Amygdala (tissue), 56 donors: ENCODE results near the gene FAM168A.

Source experiments
- DNase-seq, 56 donors: peaks; one replicate each; lab custom pipeline; 2025; lab: John Stamatoyannopoulos, UW

Gene FAM168A

DNA sequence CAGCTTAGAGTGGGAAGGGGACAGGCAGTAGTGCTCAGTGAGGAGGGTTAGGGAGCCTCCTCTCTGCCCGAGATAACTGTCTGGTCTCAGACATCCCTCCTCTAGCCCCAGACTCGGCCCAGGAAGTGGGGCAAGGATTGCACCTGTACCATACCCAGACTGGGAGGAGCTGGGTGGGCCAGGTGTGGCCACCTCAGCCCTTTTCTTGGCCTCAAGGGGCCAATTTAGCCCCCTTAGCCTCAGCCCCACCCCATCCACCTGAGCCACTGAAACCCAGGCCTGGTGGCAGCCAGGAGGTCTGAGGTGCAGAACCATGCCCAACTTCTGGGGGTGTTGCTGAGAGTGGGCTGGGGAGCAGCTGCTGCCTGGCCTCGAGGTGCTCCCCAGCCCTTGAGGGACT, 215.2 kb downstream of the FAM168A start:
- DNase-seq = no peak

DNA sequence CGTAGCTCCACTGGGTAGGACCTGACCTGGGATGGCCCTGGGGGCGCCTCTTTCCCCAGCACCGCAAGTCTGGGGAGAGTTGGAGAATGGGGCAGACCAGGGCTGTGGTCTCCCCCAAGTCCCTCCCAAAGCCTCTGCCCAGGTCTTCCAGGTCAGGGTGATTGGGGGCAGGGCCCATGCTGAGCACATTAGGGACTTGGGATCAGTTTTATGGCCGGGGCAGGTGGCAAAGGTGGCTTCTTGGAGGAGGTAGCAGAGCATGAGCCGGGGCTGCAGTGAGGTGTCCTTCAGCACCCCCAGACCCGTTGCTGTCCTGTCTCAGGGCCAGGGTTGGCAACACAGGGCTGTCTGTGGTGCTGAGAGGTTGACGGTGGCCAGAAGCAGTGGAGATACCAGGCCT, 215.7 kb downstream of the FAM168A start:
- DNase-seq = no peak

DNA sequence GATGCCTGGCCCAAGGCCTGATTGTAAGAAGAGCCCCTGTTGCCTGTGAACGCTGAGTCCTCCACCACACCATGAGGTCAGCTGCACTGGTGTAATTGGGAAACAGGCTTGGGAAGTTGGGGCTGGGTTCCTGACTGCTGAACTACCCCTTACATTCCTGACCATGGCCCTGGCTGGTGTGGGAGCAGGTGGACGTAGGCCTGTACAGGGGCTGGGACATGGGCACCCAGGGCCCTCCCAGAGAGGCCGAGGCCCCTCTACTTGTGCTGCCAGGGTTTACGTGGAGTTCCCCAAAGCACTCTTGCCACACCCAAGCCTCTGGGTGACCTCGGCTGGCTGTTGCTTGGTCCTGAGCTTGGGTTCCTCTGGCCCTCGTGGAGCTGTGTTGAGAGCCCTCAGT, 216.3 kb downstream of the FAM168A start:
- DNase-seq = no peak

DNA sequence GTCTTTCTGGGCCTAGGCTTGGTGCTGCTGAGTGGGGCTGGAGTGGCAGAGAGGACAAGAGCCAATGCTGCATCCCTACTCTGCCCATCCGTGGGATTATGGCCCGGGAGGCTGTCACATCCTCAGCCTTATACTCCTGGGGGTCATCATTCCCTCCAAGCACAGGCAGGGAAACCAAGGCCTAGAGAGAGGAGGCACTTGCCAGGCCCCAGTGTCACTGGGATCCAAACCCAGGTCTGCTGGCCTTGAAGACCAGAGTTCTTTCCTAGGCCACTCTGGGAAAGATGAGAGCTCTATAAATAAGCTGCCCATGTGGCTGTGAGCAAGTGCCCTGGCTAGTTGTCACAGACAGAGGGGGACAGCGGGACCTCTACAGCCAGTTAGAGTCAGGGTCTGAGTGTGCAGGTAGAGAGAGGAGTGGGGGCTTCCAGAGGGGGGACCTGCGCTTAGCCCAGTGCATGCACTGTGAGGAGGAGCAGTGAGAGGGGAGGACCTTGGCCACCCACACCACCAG, 217.0 kb downstream of the FAM168A start:
- no peak for DNase-seq

DNA sequence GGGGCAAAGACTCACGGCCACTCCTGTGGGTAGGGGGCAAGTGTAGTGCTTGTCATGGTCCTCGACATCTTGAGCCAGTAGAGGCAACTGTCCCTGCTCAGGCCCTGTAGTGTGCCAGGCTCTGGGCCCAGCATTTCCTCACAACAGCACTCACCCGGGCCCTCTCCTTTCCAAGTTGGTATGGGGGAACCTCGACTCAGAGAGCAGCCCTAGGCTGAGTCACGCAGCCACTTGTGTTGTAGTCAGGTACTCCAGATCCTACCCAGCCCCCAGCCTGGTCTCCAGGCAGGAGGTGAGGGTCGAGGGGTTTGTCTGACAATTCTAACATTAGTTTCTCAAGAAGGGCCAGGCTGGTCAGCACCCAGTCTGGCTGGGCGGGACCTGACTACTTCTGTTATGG, 217.6 kb downstream of the FAM168A start:
- no peak for DNase-seq

DNA sequence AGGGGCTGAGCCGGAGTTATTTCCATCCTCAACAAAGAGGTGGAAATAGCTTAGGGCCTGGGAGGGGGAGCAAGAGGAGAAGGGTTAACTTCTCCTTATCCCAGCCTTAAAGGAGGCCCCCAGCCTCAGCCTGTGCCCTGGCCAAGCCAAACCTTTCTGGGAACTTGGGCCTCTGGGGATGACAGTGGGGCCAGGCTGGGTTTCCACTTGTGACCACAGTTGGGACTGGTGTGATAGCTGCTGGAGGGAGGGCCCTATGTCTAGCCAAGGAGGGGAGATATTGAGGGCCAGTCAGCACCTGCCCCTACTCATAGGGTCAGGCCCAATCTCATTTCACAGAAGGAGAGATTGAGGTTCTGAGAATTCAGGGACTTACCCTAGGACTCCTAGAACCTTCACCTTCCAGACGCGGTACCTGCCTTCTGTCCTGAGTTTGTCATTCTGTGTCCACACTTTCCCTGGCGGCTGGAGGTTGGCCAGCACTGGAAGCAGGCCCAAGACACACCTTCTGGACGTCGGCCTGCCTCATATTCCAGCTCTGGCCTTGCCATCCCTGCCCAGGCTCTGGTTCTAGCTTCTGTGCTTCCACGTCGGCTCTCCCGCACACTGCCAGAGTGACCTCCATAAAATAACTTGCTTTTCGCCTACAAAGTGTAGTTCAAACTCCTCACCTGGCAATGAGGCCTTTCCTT, 218.6 kb downstream of the FAM168A start:
- no peak for DNase-seq

DNA sequence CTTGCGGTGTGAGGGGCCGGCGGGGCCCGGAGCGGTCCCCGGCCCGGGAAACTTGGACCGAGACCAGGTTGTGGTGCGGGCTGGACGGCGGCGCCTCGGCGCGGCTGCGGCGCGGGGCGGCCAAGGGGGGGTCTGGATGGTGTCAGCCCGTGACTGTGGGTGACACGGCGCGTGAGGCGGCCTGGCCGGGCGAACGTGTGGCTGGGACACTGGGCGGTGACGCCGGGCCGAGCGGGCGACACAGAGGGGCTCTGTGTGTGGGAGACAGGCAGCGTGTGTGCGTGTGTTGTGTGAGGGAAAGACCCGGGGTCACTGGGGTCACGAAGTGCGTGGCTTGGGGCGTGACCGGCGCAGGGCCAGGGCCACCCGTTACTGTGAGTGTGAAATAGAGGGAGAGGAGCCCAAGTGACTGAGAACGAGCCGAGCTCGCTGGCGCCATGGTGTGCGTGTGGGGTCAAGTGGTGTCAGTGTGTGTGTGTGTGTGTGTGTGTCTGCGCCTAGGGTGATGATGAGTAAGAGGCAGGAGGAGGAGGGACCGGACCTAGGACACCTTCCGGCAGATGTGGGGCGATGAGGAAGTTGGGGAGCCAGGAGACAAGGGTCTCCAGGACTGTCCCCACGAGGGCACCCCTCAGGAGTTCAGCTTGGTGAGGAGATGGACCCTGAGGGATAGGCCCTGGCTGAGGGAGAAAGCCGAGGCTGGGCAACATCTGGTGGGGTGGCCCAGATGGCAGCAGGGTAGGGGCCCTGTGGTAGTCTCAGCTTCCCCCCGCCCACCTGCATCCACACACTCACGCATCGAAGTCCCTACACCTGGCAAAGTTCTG, 220.9 kb downstream of the FAM168A start:
- DNase-seq = peak in 33 of 56 donors; percentile 16 to 94 (median 57)

DNA sequence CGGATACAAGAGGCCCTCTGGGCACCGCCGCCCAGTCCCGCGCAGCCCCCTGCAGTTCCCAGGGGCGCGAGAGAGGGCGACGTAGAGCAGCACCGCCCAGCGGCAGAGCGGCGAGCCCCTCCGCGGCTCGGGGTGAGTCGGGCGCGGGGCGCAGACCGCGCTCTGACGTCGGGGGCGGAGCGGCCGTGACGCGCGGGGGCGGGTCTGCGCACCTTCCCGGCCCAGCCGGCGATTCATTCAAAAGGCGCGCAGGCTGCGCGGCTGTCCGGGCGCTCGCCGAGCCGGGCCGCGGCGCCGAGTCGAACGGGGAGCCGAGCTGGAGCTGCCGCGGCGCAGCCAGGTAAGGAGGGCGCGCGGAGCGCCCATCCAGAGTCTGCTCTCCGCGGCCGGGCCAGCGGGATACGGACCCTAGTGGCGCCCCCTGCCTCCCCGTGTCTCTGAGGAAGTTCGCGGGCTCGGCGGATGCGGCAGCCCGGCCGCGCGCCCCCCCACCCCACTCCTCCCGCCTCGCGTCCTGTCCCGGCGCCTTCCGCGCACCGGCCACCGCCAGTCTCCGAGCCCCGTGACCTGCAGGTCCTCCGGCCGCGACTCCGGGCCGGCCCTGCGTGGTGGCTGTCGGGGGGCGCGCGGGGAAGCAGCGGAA, 221.6 kb downstream of the FAM168A start, which contains the start of gene RELT:
TSS of gene RELT (plus strand) at position 240 of the 643 bp plus-strand sequence. CDS start 12,738 bp downstream, outside the sequence.
- peak; percentile 24 to 91 (median 71) for DNase-seq

DNA sequence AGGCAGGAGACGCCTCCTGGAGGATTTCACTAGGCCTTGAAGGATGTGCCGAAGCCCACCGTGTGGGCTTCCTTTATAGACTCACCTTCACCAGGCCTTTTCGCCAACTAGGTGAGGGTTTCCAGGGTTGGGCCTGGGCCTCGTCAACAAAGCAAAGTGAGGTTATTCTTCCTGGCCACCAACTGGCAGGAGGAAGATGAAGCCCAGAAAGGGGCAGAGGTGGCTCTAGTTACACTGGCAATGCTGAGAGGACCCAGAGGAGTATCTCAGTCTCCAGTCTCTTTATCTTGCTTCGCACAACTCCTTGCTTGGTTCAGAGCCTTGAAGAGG, 222.1 kb downstream of the FAM168A start:
- no peak for DNase-seq

DNA sequence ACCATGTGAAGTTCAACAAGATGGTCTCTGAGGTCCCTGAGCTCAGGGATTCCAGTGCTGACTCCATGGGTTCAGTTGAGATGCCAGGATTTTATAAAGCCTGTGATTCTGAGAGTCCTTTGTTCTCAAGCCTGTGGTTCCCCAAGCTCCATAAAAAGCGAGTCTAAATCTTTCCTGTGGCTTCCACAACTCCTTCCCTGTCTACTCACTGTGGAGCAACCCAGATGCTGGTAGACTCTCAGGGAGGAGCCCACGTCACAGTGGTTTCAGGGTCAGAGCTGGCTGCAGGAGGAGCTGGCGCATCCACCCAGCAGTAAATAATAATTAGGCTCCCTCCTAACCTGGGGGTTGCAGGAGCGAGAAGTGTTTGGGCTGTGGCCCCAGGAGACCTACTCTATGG, 223.8 kb downstream of the FAM168A start:
- DNase-seq = no peak

DNA sequence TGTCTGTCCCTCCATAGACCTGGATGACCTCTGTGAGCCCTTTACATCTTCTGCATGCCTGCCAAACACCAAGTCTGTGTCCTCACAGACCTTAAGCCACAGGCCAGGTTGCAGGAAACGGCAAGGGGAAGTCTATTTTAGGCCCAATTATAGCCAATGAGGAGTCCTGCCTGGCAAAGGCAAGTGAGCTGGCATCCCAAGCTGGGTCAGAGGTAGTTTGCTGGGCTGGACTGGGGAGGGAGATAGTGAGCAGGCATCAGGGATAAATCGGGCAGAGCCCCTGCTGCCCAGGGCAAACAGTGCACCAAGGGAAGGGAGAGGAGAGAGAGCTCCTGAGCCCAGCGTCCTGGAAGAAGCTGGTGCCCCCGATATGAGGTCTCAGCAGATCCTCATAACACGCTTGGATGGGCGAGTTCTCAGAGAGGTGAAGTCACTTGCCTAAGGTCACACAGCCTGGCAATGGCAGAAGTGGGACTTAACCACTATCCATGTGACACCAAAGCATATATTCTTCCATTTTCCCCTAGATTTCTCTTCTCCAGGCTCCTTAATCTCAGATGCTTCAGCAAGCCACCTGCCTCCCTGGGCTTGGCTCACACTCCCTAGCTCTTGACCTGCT, 225.4 kb downstream of the FAM168A start:
- DNase-seq = no peak

DNA sequence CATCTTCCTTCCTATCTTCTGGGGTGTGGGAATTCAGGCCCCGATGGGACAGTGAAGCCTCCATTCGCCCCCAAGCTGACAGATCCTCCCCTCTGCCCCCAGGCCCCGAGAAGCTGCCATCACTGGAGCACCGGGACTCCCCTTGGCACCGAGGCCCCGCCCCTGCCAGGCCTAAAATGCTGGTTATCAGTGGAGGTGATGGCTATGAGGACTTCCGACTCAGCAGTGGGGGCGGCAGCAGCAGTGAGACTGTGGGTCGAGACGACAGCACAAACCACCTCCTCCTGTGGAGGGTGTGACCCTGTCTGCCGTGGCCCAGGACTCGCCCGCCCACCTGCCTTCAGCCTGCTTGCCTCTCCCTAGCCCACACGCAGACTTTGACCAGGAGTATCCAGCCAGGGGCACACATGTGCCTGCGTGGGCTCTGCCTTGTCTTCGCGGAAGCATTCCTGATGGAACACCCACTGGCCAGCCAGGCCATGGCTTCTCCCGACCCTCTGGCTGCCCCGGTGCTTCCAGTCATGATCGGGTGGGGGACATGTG, 230.4 kb downstream of the FAM168A start:
- DNase-seq = no peak

DNA sequence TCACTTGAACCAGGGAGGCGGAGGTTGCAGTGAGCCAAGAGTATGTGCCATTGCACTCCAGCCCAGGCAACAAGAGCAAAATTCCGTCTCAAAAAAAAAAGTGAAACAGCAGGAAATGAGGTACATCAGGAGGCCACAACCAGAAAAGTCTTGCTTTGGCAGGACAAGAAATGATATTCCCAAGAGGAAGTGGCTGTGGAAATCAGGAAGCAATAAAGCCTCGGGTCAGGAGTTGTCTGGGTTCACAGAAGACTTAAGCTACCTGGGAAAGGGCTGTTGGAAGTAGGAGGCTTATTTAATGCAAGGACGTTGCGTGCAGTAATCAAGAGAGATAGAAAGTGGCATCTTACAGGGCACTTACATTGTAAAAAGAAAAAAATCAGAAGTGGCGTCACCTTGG, 231.0 kb downstream of the FAM168A start:
- DNase-seq = no peak

DNA sequence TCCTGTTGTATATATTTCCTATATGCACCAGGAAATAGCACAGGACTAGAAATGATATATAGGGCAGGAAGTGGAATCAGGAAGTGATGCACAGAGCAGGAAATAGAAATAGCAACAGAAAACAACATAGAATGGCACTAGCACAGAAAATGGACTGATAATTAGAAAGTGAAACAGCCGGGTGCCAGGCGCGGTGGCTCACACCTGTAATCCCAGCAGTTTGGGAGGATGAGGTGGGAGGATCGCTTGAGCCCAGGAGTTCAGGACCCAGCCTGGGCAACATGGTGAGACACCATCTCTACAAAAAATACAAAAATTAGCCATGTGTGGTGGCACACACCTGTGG, 231.7 kb downstream of the FAM168A start:
- DNase-seq = no peak

DNA sequence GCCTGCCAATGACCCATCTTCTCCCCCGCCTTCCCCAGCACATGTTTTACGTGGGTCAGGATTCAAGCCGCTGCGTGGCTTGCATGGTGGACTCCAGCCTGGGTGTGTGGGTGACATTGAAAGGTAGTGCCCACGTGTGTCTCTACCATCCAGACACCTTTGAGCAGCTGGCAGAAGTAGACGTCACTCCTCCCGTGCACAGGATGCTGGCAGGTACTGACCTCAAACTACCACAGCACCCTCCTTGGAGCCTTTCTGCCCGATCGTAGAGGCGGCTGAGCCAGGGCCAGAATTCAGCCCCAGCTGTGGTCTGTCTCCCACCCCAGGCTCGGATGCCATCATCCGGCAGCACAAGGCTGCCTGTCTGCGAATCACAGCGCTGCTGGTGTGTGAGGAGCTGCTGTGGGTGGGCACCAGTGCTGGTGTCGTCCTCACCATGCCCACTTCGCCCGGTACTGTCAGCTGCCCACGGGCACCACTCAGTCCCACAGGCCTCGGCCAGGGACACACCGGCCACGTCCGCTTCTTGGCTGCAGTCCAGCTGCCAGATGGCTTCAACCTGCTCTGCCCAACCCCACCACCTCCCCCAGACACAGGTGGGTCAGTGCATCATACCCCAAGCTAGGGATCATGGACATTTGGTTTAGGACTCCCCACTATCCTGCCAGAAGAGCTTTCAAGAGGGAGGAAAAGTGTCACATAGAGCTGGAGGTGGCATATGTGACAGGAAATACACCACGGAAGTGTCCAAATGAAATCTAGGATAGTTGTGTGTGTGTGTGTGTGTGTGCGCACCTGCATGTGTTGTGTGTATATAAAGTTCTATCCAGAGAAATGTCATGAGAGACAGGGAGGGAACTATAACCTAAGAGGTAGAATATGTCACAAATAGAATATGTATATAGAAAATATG, 232.3 kb downstream of the FAM168A start:
- DNase-seq = no peak

DNA sequence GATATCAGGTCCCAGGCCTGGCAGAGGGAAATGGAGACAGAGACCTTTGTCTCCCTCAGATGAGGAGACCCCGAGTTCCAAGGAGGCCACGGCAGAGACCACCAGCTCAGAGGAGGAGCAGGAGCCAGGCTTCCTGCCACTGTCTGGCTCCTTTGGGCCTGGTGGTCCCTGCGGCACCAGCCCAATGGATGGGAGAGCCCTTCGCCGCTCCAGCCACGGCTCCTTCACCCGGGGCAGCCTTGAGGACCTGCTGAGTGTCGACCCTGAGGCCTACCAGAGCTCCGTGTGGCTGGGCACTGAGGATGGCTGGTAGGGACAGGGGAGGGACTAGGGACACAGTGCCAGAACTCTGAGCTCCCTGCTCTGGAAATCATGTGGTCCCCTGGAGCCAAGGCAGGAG, 234.8 kb downstream of the FAM168A start:
- DNase-seq = no peak

DNA sequence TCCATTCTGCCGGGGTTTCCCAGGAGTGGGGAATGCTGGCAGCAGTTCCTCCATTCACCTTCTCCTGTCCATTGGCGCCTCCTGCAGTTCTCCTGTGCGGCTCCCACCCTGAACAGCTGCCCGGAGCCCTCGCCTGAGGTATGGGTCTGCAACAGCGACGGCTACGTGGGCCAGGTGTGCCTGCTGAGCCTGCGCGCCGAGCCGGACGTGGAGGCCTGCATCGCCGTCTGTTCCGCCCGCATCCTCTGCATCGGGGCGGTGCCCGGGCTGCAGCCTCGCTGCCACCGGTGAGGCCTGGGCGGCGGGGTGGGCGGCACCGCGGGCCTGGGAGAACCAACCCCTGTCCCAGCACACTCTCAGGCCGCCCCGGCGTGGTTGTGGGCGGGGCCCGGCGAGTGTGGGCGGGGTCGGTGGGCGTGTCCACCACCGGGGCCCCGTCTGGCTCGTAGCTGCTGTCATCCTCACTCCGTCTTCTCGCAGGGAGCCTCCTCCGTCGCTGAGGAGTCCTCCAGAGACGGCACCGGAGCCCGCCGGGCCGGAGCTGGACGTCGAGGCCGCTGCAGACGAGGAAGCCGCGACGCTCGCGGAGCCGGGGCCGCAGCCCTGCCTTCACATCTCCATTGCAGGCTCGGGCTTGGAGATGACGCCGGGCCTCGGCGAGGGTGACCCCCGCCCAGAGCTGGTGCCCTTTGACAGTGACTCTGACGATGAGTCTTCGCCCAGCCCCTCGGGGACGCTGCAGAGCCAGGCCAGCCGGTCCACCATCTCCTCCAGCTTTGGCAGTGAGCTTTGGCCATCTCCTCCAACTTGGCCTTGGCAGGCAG, 235.7 kb downstream of the FAM168A start:
- no peak for DNase-seq

DNA sequence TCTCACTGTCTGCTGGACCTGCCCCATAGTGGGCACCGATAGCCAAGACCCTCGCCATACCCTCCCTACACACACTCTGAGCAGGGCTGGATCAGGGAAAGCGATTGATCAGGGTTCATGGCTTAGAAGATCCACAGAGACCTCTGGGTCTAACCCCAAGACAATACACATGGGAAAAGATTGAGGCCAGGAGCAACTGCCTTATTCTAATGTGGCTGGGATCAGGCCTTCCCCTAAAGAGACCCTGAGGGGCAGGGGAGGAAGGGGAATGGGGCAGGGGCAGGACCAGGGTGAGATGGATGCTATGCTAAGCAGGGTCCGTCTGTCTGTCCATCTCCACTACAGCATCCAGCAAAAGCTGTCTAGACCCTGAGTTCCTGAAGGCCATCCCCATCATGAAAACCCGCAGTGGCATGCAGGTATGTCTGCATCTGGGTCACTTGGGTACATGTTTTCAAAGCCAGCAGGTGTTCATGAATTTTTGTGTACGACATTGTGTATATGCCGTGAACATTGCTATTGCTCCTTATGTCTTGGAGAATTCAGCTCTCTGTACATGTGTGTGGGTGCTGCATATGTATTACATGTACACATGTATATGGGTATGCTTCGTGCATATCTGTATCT, 237.1 kb downstream of the FAM168A start:
- DNase-seq = no peak
